Central memory CD4-positive, alpha-beta T cell (primary cell): ENCODE data around the gene NRCAM.

Source experiments
- DNase-seq: peaks from one replicate; pipeline ENCODE4 v3.0.0; 2022

The NRCAM gene

GRCh38 chr7:108457871-108458270, 1.6 kb upstream of the NRCAM start:
- DNase-seq = no peak

- no peak for DNase-seq
These were observed 757 bp upstream of the NRCAM start for GRCh38 chr7:108456845-108457540.

GRCh38 chr7:108455551-108455997, 662 bp downstream of the NRCAM start:
- no peak for DNase-seq

- no peak for DNase-seq
These were observed 1.3 kb downstream of the NRCAM start for GRCh38 chr7:108454674-108455550.

GRCh38 chr7:108454317-108454673, 1.9 kb downstream of the NRCAM start:
- no peak for DNase-seq

GRCh38 chr7:108453320-108453719, 2.9 kb downstream of the NRCAM start:
- no peak for DNase-seq

GRCh38 chr7:108452707-108453106, 3.5 kb downstream of the NRCAM start:
- DNase-seq = no peak

- DNase-seq = no peak
These were observed 4.9 kb downstream of the NRCAM start for GRCh38 chr7:108451296-108451848.

GRCh38 chr7:108450160-108450559, 6.1 kb downstream of the NRCAM start:
- no peak for DNase-seq

GRCh38 chr7:108449521-108449920, 6.7 kb downstream of the NRCAM start:
- no peak for DNase-seq

GRCh38 chr7:108448584-108449505, 7.4 kb downstream of the NRCAM start:
- no peak for DNase-seq

GRCh38 chr7:108442039-108442568, 14.1 kb downstream of the NRCAM start:
- DNase-seq = no peak

- no peak for DNase-seq
These were observed 14.8 kb downstream of the NRCAM start for GRCh38 chr7:108441392-108441955.

GRCh38 chr7:108440613-108441012, 15.6 kb downstream of the NRCAM start:
- no peak for DNase-seq

- no peak for DNase-seq
These were observed 19.3 kb downstream of the NRCAM start for GRCh38 chr7:108436906-108437305.

- no peak for DNase-seq
These were observed 22.2 kb downstream of the NRCAM start for GRCh38 chr7:108434010-108434409.

GRCh38 chr7:108431099-108431498, 25.1 kb downstream of the NRCAM start:
- DNase-seq = no peak

GRCh38 chr7:108430664-108431063, 25.6 kb downstream of the NRCAM start:
- DNase-seq = no peak

GRCh38 chr7:108427766-108428165, 28.5 kb downstream of the NRCAM start:
- DNase-seq = no peak

- DNase-seq = no peak
These were observed 30.4 kb downstream of the NRCAM start for GRCh38 chr7:108425714-108426275.

- no peak for DNase-seq
These were observed 32.2 kb downstream of the NRCAM start for GRCh38 chr7:108424013-108424412.
